Measurements from ENCODE around the gene OR5L2. TPM values are rescaled to one million over a fixed set of nuclear protein-coding genes. Genes with fewer than 3 reads are reported as not detected.
"Not testable (repeated sequence)": the region's sequence is repeated elsewhere in the genome, so short reads cannot be mapped to it uniquely, and the experiment has no call there.

The OR5L2 gene
- total RNA-seq, 1 donor from 2014 or later, result not detected

DNA sequence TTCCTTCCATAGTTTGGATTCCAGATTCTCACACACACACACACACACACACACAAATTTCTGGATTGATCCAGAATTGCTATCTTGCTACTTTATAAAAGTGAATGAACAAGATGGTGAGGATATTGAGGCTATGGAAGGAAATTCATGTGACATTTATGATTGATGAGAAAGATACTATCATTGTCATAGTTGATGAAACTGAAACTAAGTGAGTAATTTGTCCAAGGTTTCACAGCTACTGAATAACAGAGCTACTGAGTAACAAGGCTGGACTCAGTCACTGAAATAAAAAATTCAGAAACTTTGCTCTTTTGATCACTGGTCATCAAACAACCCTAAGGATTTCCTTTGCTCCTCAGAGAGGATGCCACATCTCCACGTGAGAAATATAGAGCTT, 27.7 kb downstream of the OR5L2 start:
- H3K36me3 Mint-ChIP-seq (ENCODE audit: low read depth), result peaks cover 3% of the 10 kb centered on the region
- TF ChIP-seq, protein P1, sequence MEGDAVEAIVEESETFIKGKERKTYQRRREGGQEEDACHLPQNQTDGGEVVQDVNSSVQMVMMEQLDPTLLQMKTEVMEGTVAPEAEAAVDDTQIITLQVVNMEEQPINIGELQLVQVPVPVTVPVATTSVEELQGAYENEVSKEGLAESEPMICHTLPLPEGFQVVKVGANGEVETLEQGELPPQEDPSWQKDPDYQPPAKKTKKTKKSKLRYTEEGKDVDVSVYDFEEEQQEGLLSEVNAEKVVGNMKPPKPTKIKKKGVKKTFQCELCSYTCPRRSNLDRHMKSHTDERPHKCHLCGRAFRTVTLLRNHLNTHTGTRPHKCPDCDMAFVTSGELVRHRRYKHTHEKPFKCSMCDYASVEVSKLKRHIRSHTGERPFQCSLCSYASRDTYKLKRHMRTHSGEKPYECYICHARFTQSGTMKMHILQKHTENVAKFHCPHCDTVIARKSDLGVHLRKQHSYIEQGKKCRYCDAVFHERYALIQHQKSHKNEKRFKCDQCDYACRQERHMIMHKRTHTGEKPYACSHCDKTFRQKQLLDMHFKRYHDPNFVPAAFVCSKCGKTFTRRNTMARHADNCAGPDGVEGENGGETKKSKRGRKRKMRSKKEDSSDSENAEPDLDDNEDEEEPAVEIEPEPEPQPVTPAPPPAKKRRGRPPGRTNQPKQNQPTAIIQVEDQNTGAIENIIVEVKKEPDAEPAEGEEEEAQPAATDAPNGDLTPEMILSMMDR (conservative IDR thresholded peaks at IDR 0.05), result no peak

DNA sequence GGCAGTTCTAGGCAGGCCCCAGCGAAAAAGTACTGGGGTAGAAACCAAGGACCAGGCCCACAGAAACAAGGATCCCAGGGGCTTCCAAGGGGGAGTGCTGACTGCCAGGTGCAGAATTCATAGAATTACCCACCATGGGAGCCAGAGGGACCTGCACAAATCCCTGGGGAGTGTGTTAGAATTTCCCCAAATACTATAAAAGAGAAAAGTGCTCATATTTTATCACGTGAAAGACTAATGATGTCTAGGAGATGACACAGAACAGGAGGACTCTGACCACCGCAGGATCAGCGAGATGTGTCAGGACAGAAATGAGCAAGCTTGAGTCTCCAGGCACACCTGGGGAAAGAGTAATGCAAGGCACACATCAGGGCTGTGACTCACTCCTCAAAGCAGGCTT, 40.3 kb downstream of the OR5L2 start:
- not testable (repeated sequence) for H3K27ac Mint-ChIP-seq (ENCODE audit: unreplicated experiment); H3K27me3 Mint-ChIP-seq (ENCODE audit: low read depth); DNase-seq (ENCODE audit: low read depth, low spot score); H3K4me3 Mint-ChIP-seq; H3K4me1 Mint-ChIP-seq; H3K36me3 Mint-ChIP-seq (ENCODE audit: low read depth); H3K9me3 Mint-ChIP-seq

More for the DNA sequence above, 27.7 kb downstream of the OR5L2 start:
- Mint-ChIP-seq H3K9me3 (peaks cover 11% of the 10 kb centered on the region), H3K27me3 (ENCODE audit: low read depth) (no peaks in the 10 kb centered on the region), H3K4me3 (no peak overlapping the region), H3K4me1 (no peaks in the 10 kb centered on the region), H3K27ac (ENCODE audit: unreplicated experiment) (no peak overlapping the region)
- DNase-seq (ENCODE audit: low read depth, low spot score), result no peak

DNA sequence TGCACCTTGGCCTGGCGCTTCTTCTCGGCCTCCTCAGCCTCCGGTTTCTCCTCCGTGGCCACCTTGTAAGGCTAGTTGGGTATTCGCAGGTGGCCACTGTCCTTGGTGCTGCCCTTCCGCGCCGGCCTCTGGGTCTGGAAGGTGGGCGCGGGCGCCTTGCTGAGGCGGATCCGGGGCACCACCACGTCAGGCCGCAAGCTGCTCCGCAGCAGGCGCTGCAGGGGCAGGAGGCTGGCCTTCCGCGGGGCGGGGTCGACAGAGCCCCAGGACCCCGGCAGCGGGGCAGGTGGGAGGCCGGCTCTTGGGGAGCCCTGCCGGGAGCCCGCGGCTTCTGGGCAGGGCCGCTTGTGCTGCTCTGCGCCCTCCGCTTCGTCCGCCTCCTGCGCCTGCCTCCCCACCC, 45.7 kb downstream of the OR5L2 start:
- H3K36me3 Mint-ChIP-seq (ENCODE audit: low read depth); H3K27ac Mint-ChIP-seq (ENCODE audit: unreplicated experiment); H3K9me3 Mint-ChIP-seq; H3K4me1 Mint-ChIP-seq; H3K4me3 Mint-ChIP-seq; H3K27me3 Mint-ChIP-seq (ENCODE audit: low read depth); DNase-seq (ENCODE audit: low read depth, low spot score): not testable (repeated sequence)

DNA sequence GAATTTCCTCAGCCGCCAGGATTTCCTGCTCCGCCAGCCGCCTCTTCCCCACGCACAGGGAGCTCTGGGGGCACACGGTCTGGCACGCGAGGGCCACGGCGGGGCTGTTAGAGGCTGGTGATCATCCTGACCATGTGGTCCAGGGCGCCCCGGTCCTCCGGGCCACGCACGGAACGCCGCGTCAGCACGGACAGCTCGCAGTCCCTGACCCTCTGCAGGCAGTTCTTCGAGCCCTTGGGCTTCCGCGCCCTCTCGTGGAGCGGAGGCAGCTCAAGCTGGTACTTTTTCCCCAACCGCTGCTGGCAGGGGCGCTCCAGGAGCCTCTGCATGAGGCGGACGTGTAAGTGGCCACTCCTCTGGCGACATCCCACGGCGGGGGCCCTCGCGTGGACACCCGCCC, 46.1 kb downstream of the OR5L2 start:
- not testable (repeated sequence) for H3K27ac Mint-ChIP-seq (ENCODE audit: unreplicated experiment); H3K4me1 Mint-ChIP-seq; H3K36me3 Mint-ChIP-seq (ENCODE audit: low read depth); H3K4me3 Mint-ChIP-seq; H3K27me3 Mint-ChIP-seq (ENCODE audit: low read depth); DNase-seq (ENCODE audit: low read depth, low spot score); H3K9me3 Mint-ChIP-seq

Other genes with a start within 250 kb of the OR5L2 start
- not detected in 2 replicates for gene OR4C11, start 219.6 kb upstream of the OR5L2 start, total RNA-seq
- gene OR4P4, start 192.1 kb upstream of the OR5L2 start, total RNA-seq, result not detected in 2 replicates
- gene OR4S2, start 178.9 kb upstream of the OR5L2 start, total RNA-seq, result not detected in 2 replicates
- gene OR4C6, start 165.0 kb upstream of the OR5L2 start, total RNA-seq, result not detected in 2 replicates
- not detected in 2 replicates for gene OR5D13, start 53.8 kb upstream of the OR5L2 start, total RNA-seq
- gene OR5D14, start 31.7 kb upstream of the OR5L2 start, total RNA-seq, result not detected in 2 replicates
- not detected in 2 replicates for gene OR5L1, start 15.9 kb upstream of the OR5L2 start, total RNA-seq
- not detected in 2 replicates for gene OR5D18, start 7.6 kb upstream of the OR5L2 start, total RNA-seq
- not detected in 2 replicates for gene OR5D16, start 11.5 kb downstream of the OR5L2 start, total RNA-seq
- not detected in 2 replicates for gene TRIM51, start 56.1 kb downstream of the OR5L2 start, total RNA-seq
- not detected in 2 replicates for gene OR5W2, start 87.4 kb downstream of the OR5L2 start, total RNA-seq
- not detected in 2 replicates for gene OR5I1, start 109.2 kb downstream of the OR5L2 start, total RNA-seq
- gene OR10AG1, start 142.7 kb downstream of the OR5L2 start, total RNA-seq, result 0.09 TPM in 1 of 2 replicates, not detected in the other
- gene OR5F1, start 167.4 kb downstream of the OR5L2 start, total RNA-seq, result not detected in 2 replicates
- not detected in 2 replicates for gene OR5AS1, start 200.4 kb downstream of the OR5L2 start, total RNA-seq